ENCODE data around the gene PACSIN3. TPM values are rescaled to one million over a fixed set of nuclear protein-coding genes. Genes with fewer than 3 reads are reported as not detected.

PACSIN3 gene
- total RNA-seq, 1 experiment from 2014 or later: 63.1 TPM

DNA sequence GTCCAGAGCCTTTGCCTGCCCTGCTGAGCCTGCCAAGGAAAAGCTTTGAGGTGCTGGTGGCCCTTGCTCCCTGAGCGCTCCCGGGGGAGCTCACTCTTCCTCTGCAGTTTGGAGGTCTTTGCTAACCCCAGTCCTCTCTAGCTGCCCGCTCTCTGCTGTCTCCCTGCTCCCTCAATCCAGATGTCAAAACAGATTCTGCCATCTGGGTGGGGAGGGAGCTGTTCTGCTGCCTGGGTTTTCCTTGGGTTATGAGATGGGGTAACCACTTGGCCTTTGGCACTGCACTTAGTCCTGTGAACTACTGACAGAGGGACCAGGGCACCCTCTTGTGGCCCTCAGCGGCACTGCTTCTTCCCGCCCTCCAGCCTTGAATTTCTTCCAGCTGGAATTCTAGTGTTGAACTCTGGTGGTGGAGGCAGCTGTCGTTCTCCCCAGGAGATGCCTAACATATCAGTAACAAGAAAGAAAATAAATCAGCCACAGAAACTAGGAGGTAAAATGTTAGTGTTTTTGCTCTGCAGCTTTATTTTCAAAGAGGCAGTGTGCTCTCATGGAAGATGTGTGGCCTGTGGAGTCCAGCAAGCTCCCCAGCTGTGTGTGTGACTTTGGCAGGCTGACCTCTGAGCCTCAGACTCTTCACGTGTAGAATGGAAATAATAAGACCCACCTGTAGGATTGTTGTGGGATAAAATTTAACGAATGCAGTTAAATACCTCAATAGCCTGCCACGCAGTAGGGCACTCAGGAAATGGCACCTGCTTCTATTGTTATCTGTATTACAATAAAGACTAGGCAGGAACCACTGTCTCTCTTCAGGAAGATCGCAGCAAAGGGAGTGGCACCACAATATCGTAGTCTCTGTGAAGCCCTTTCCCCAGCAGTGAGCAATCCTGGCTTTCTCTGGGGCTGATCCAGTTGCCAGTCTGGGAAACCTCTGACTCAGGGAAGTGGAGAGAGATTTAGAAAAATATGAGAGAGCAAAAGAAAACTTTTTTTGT, 33.0 kb downstream of the PACSIN3 start:
- H3K9ac ChIP-seq (ENCODE audit: low read length): no peak overlapping the region
- no peaks in the 10 kb centered on the region for H3K9me3 ChIP-seq (ENCODE audit: control insufficient read depth in 1 of 2, insufficient read depth in 1 of 2, low read depth in 1 of 2, low read length in 2 of 2)
- RAD21 ChIA-PET (ENCODE audit: low non-redundant PET in 1 of 2, low total read pairs in 2 of 2, uncharacterized antibody in 2 of 2, unreplicated experiment in 2 of 2): interaction anchor here (0.6 to 1.8 kb wide), 3 partner anchors 34 to 265 kb away, joined by 3 to 5 read pairs (median 4); no protein-coding TSS in a partner anchor
- no peak overlapping the region for H3K4me2 ChIP-seq (ENCODE audit: low read length)
- H3K4me3 ChIP-seq (replicated peaks in 1 of 2; ENCODE audit: low read depth in 1 of 2, low read length in 2 of 2): no peak overlapping the region
- H3K27me3 ChIP-seq (ENCODE audit: insufficient read depth, low read length): no peaks in the 10 kb centered on the region
- no peak overlapping the region for H3K27ac ChIP-seq (ENCODE audit: low read depth, low read length)
- no peak for DNase-seq (ENCODE audit: low read depth, low spot score)
- TF ChIP-seq, protein P1, sequence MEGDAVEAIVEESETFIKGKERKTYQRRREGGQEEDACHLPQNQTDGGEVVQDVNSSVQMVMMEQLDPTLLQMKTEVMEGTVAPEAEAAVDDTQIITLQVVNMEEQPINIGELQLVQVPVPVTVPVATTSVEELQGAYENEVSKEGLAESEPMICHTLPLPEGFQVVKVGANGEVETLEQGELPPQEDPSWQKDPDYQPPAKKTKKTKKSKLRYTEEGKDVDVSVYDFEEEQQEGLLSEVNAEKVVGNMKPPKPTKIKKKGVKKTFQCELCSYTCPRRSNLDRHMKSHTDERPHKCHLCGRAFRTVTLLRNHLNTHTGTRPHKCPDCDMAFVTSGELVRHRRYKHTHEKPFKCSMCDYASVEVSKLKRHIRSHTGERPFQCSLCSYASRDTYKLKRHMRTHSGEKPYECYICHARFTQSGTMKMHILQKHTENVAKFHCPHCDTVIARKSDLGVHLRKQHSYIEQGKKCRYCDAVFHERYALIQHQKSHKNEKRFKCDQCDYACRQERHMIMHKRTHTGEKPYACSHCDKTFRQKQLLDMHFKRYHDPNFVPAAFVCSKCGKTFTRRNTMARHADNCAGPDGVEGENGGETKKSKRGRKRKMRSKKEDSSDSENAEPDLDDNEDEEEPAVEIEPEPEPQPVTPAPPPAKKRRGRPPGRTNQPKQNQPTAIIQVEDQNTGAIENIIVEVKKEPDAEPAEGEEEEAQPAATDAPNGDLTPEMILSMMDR (IDR thresholded peaks at IDR 0.05 in 2 of 3, conservative IDR thresholded peaks at IDR 0.05 in 1 of 3; ENCODE audit: borderline replicate concordance in 1 of 3, insufficient read depth in 1 of 3, low read depth in 2 of 3, low read length in 2 of 3): peak; percentile 90 to 98 (median 97)
- TF ChIP-seq ZFX (IDR thresholded peaks at IDR 0.05): no peak
- TF ChIP-seq RAD21 (IDR thresholded peaks at IDR 0.05; ENCODE audit: low read depth): peak; percentile 94
- TF ChIP-seq ELF1 (IDR thresholded peaks at IDR 0.05; ENCODE audit: borderline replicate concordance, low read depth): no peak
- no peak for TF ChIP-seq SP1 (IDR thresholded peaks at IDR 0.05; ENCODE audit: low read depth)
- TF ChIP-seq, protein P2, sequence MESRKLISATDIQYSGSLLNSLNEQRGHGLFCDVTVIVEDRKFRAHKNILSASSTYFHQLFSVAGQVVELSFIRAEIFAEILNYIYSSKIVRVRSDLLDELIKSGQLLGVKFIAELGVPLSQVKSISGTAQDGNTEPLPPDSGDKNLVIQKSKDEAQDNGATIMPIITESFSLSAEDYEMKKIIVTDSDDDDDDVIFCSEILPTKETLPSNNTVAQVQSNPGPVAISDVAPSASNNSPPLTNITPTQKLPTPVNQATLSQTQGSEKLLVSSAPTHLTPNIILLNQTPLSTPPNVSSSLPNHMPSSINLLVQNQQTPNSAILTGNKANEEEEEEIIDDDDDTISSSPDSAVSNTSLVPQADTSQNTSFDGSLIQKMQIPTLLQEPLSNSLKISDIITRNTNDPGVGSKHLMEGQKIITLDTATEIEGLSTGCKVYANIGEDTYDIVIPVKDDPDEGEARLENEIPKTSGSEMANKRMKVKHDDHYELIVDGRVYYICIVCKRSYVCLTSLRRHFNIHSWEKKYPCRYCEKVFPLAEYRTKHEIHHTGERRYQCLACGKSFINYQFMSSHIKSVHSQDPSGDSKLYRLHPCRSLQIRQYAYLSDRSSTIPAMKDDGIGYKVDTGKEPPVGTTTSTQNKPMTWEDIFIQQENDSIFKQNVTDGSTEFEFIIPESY (IDR thresholded peaks at IDR 0.05; ENCODE audit: extremely low read depth, insufficient replicate concordance, low read length): no peak
- H3K36me3 ChIP-seq (ENCODE audit: control insufficient read depth in 1 of 2, insufficient read depth in 2 of 2, low read length in 2 of 2): no peaks in the 10 kb centered on the region; a peak in 1 of 4 replicates
- no peaks in the 10 kb centered on the region for H4K20me1 ChIP-seq (ENCODE audit: insufficient read depth)
- CTCF ChIA-PET: interaction anchor here (0.6 to 2.4 kb wide), 21 partner anchors 10 to 761 kb away, joined by 3 to 16 read pairs (median 5); partner anchors contain the start of gene LRP4
- intact Hi-C loops (cut with micrococcal nuclease): loop anchor here (1.0 kb wide), 2 partner anchors 233 to 264 kb away; no protein-coding TSS in a partner anchor
- H3K4me1 ChIP-seq (ENCODE audit: control insufficient read depth in 1 of 2, insufficient read depth in 2 of 2, low read length in 2 of 2): no peaks in the 10 kb centered on the region
- no peak overlapping the region for H2AFZ ChIP-seq (ENCODE audit: low read depth, low read length, poor library complexity, severe bottlenecking)
- H3K9me2 ChIP-seq (ENCODE audit: insufficient read depth): no peaks in the 10 kb centered on the region
- BruUV-seq (replicated peaks): no TSS peak
- peak; percentile 87 for ATAC-seq
- no peaks in the 10 kb centered on the region for H3K79me2 ChIP-seq (ENCODE audit: insufficient read depth, low read length)
- POLR2A ChIA-PET: no interaction called here

Measured in HCT116 (cell line).